ENCODE data around the gene EIF4E.

GRCh38 chr4:98867648-98868047, 61.3 kb downstream of the EIF4E start:
- TF ChIP-seq POLR2A (IDR thresholded peaks at IDR 0.05) (no peak), EP300 (IDR thresholded peaks at IDR 0.05) (no peak)

All from upper lobe of left lung (tissue), 4 donors.